ENCODE data around the gene PRSS23. TPM values are rescaled to one million over a fixed set of nuclear protein-coding genes. Genes with fewer than 3 reads are reported as not detected.

Gene PRSS23
- total RNA-seq, 1 donor from 2014 or later: 47.1 TPM

DNA sequence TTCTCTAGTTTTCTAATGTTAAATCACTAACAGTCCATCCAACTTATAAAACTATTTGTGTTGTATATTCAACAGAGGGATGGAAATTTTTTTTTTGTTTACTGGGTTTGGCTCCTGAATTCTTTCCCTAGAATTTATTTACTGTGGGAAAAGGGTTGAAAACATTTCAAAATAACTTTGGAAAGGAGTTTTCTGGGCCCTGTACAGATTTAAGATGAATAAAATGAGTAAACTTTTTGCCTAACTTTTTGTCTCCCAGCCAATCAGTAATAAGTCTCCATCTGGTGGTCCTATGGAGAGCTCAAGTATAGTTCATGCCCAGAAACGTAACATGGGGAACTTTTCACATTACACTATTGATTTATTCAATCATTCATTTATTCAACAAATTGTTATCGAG is 16.7 kb upstream of the PRSS23 start:
- Mint-ChIP-seq H3K4me3 (no peak overlapping the region), H3K27ac (no peak overlapping the region), H3K9me3 (no peaks in the 10 kb centered on the region), H3K4me1 (ENCODE audit: unreplicated experiment) (peaks cover 7% of the 10 kb centered on the region), H3K36me3 (no peaks in the 10 kb centered on the region), H3K27me3 (no peaks in the 10 kb centered on the region)
- no peak for TF ChIP-seq CTCF (conservative IDR thresholded peaks at IDR 0.05)
- no peak for DNase-seq (ENCODE audit: extremely low spot score, unreplicated experiment)

- TF ChIP-seq CTCF (conservative IDR thresholded peaks at IDR 0.05): no peak
- Mint-ChIP-seq H3K36me3 (no peaks in the 10 kb centered on the region), H3K9me3 (no peaks in the 10 kb centered on the region), H3K4me1 (ENCODE audit: unreplicated experiment) (peaks cover 7% of the 10 kb centered on the region), H3K27ac (peak overlapping the region; percentile 58), H3K27me3 (no peaks in the 10 kb centered on the region), H3K4me3 (no peak overlapping the region)
- no peak for DNase-seq (ENCODE audit: extremely low spot score, unreplicated experiment)
Measured at GRCh38 chr11:86784241-86784681, 16.1 kb upstream of the PRSS23 start.

- no peak for TF ChIP-seq CTCF (conservative IDR thresholded peaks at IDR 0.05)
- Mint-ChIP-seq H3K4me1 (ENCODE audit: unreplicated experiment) (peaks cover 18% of the 10 kb centered on the region), H3K4me3 (no peak overlapping the region), H3K27me3 (no peaks in the 10 kb centered on the region), H3K36me3 (no peaks in the 10 kb centered on the region), H3K9me3 (no peaks in the 10 kb centered on the region), H3K27ac (no peak overlapping the region)
- no peak for DNase-seq (ENCODE audit: extremely low spot score, unreplicated experiment)
Measured at GRCh38 chr11:86785576-86785975, 14.8 kb upstream of the PRSS23 start.

DNA sequence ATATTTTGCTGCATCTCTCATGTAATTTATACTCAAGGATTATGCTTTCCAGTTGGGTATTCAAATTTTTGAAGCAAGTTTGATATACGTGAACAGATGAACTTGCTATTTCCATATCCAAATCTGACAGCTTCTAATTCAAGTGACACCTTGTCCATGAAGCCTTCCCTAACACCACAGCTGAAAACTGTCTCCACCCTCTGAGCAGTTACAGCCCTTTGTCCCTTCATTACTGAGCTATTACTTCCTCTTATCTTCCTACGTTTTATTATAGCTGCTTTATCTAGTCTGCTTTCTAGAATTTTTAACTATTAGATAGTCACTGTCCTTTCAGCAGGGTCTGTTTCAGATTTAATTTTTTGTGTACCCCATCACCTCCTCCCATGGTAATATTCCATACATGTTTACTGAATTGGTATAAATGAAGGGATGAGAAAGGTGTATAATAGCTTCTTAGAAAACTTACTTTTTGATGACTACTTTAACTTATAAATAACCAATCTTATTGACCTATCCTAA is 13.3 kb upstream of the PRSS23 start:
- H3K27ac Mint-ChIP-seq: no peak overlapping the region
- H3K4me3 Mint-ChIP-seq: no peak overlapping the region
- no peaks in the 10 kb centered on the region for H3K27me3 Mint-ChIP-seq
- H3K9me3 Mint-ChIP-seq: no peaks in the 10 kb centered on the region
- no peak for DNase-seq (ENCODE audit: extremely low spot score, unreplicated experiment)
- H3K4me1 Mint-ChIP-seq (ENCODE audit: unreplicated experiment): peaks cover 29% of the 10 kb centered on the region
- H3K36me3 Mint-ChIP-seq: no peaks in the 10 kb centered on the region
- TF ChIP-seq CTCF (conservative IDR thresholded peaks at IDR 0.05): no peak

DNA sequence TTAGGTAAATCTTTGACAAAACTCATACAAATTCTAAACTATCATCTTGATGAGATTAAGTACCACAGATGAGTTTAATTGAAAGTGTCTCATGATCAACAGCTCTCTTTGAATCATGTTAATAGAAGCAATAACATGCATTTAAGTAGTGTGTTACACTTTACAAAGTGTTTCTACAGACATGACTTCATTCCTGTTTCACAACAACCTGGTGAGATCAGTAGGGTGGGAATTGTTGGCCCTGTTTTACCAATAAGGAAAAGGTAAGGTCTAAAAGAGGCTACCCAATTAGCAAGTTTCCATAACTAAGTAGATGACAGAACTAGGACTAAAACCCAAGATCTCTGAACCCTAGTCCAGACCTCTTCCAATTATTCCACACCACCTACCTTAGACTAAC is 12.7 kb upstream of the PRSS23 start:
- no peaks in the 10 kb centered on the region for H3K36me3 Mint-ChIP-seq
- no peak overlapping the region for H3K27ac Mint-ChIP-seq
- no peak for DNase-seq (ENCODE audit: extremely low spot score, unreplicated experiment)
- peaks cover 31% of the 10 kb centered on the region for H3K4me1 Mint-ChIP-seq (ENCODE audit: unreplicated experiment)
- H3K27me3 Mint-ChIP-seq: no peaks in the 10 kb centered on the region
- no peaks in the 10 kb centered on the region for H3K9me3 Mint-ChIP-seq
- no peak for TF ChIP-seq CTCF (conservative IDR thresholded peaks at IDR 0.05)
- H3K4me3 Mint-ChIP-seq: no peak overlapping the region
